DOHH2 (cell line): ENCODE data around the gene RNF4.

ENCODE experiments used
- CTCF ChIP-seq: fragments of 200-600 bp; sonication (generic); IDR thresholded peaks from one replicate; pipeline ENCODE4 v1.5.1; 2014; ENCODE audit warnings: antibody characterized with exemption, mild to moderate bottlenecking, low read depth, low read length; ENCODE audit not compliant: poor library complexity, severe bottlenecking
- EZH2phosphoT487 ChIP-seq: fragments of 200-600 bp; sonication (generic); IDR thresholded peaks from 2 replicates; pipeline ENCODE4 v1.6.1; 2017; ENCODE audit warnings: borderline replicate concordance, mild to moderate bottlenecking, antibody characterized with exemption, low read length, moderate library complexity, mixed read lengths

- TF ChIP-seq CTCF = no peak
- no peak for TF ChIP-seq EZH2phosphoT487
These were observed 43.7 kb downstream of the RNF4 start for GRCh38 chr4:2512396-2513135.
